A673 (cell line): ENCODE results near the gene PCLO. TPM values are rescaled to one million over a fixed set of nuclear protein-coding genes. Genes with fewer than 3 reads are reported as not detected.

Experiments
- BruUV-seq: library from RNA; stranded (reverse); fragments of 400-500 nt; replicated peaks from 2 replicates; lab custom pipeline; 2021; lab: Mats Ljungman, UMichigan
- CTCF ChIA-PET: fragments of 300-600 bp; sonication (Branson Sonifier 250); formaldehyde crosslinking; loops from one replicate; lab custom pipeline; 2022; ENCODE audit warnings: antibody characterized with exemption; lab: Charles Lee
- POLR2A ChIA-PET: fragments of 300-600 bp; sonication (Branson Sonifier 250); formaldehyde crosslinking; loops from one replicate; lab custom pipeline; 2022; ENCODE audit warnings: antibody characterized with exemption; ENCODE audit not compliant: low non-redundant PET; lab: Charles Lee
- DNase-seq: peaks from one replicate; pipeline ENCODE4 v3.0.0-alpha.2; 2015; ENCODE audit warnings: low spot score
- H3K27ac ChIP-seq: fragments of 200-600 bp; sonication (generic); 2 replicates; pipeline ENCODE4 v1.5.1; 2016; ENCODE audit warnings: mixed run types, low read depth, mild to moderate bottlenecking, mixed read lengths, antibody characterized with exemption, low read length; ENCODE audit not compliant: poor library complexity, severe bottlenecking
- H3K27me3 ChIP-seq: fragments of 200-600 bp; sonication (generic); replicated peaks from 2 replicates; pipeline ENCODE4 v1.6.1; 2017; ENCODE audit warnings: mixed run types, low read depth, mild to moderate bottlenecking, mixed read lengths, antibody characterized with exemption, low read length; ENCODE audit not compliant: insufficient read depth, poor library complexity
- H3K36me3 ChIP-seq: fragments of 200-600 bp; sonication (generic); 2 replicates; pipeline ENCODE4 v1.6.1; 2016; ENCODE audit warnings: mixed run types, mild to moderate bottlenecking, mixed read lengths, antibody characterized with exemption, low read length; ENCODE audit not compliant: insufficient read depth, poor library complexity, severe bottlenecking
- H3K4me1 ChIP-seq: fragments of 200-600 bp; sonication (generic); 2 replicates; pipeline ENCODE4 v1.6.1; 2017; ENCODE audit warnings: mixed run types, mild to moderate bottlenecking, mixed read lengths, antibody characterized with exemption, low read length; ENCODE audit not compliant: insufficient read depth, poor library complexity, severe bottlenecking
- H3K4me3 ChIP-seq: fragments of 200-600 bp; sonication (generic); 2 replicates; pipeline ENCODE4 v1.5.1; 2016; ENCODE audit warnings: low read depth, mixed run types, mild to moderate bottlenecking, mixed read lengths, low read length; ENCODE audit not compliant: poor library complexity, severe bottlenecking
- H3K9me3 ChIP-seq: fragments of 200-600 bp; sonication (generic); 2 replicates; pipeline ENCODE4 v1.6.1; 2016; ENCODE audit warnings: mixed run types, low read depth, mild to moderate bottlenecking, mixed read lengths, antibody characterized with exemption, low read length; ENCODE audit not compliant: poor library complexity, severe bottlenecking
- CTCF ChIP-seq: fragments of 300-800, 200-600 bp; sonication (generic); conservative IDR thresholded peaks from 2 replicates; pipeline ENCODE4 v1.5.1; 2017; ENCODE audit warnings: low read depth, mild to moderate bottlenecking, antibody characterized with exemption, low read length, moderate library complexity, mixed read lengths
- EZH2 ChIP-seq: fragments of 200-600 bp; sonication (generic); IDR thresholded peaks from 2 replicates; pipeline ENCODE4 v1.6.1; 2017; ENCODE audit warnings: borderline replicate concordance, low read depth, mild to moderate bottlenecking, mixed read lengths, antibody characterized with exemption, low read length; ENCODE audit not compliant: poor library complexity, severe bottlenecking
- intact Hi-C: fragments of 100-400 bp; cut with micrococcal nuclease; formaldehyde crosslinking; loops from one replicate; pipeline ENCODE4 v1.10.0; 2022; ENCODE audit not compliant: unreplicated experiment
- total RNA-seq: library from RNA; stranded (reverse); gene quantifications from 2 replicates; pipeline ENCODE4 v1.2.3, GENCODE V29; 2021

PCLO gene
- total RNA-seq, 1 experiment from 2014 or later = 2.1 TPM

- POLR2A ChIA-PET = no interaction called here
- Histone ChIP-seq H3K4me1 (no peaks in the 10 kb centered on the region), H3K27me3 (peaks cover 5% of the 10 kb centered on the region), H3K9me3 (no peaks in the 10 kb centered on the region), H3K36me3 (no peaks in the 10 kb centered on the region), H3K27ac (no peak overlapping the region), H3K4me3 (no peak overlapping the region)
- CTCF ChIA-PET = no interaction called here
- no peak for DNase-seq
- intact Hi-C loops = no loop called here
- no TSS peak for BruUV-seq
- TF ChIP-seq CTCF (no peak), EZH2 (no peak)
Measured at GRCh38 chr7:82964150-82964882, 198.4 kb downstream of the PCLO start.

GRCh38 chr7:82961240-82961639 lies 201.4 kb downstream of the PCLO start:
- Histone ChIP-seq H3K4me3 (no peak overlapping the region), H3K27ac (no peak overlapping the region), H3K9me3 (no peaks in the 10 kb centered on the region), H3K27me3 (peaks cover 11% of the 10 kb centered on the region), H3K4me1 (no peaks in the 10 kb centered on the region), H3K36me3 (no peaks in the 10 kb centered on the region)
- intact Hi-C loops = no loop called here
- ChIA-PET CTCF (no interaction called here), POLR2A (no interaction called here)
- no peak for DNase-seq
- no peak for TF ChIP-seq CTCF
- no peak for TF ChIP-seq EZH2
- no TSS peak for BruUV-seq

GRCh38 chr7:82959528-82959927 lies 203.2 kb downstream of the PCLO start:
- H3K36me3 ChIP-seq = no peaks in the 10 kb centered on the region
- DNase-seq = no peak
- POLR2A ChIA-PET = no interaction called here
- BruUV-seq = no TSS peak
- H3K4me1 ChIP-seq = no peaks in the 10 kb centered on the region
- H3K9me3 ChIP-seq = no peaks in the 10 kb centered on the region
- H3K27ac ChIP-seq = no peak overlapping the region
- H3K27me3 ChIP-seq = peaks cover 14% of the 10 kb centered on the region
- TF ChIP-seq EZH2 = no peak
- TF ChIP-seq CTCF = no peak
- no peak overlapping the region for H3K4me3 ChIP-seq
- CTCF ChIA-PET = no interaction called here
- intact Hi-C loops = loop anchor here (10.0 kb wide), 1 partner anchor 215 kb away; no protein-coding TSS in a partner anchor
